Peyer's patch (tissue), 4 donors: ENCODE measurements around the gene POLR2F. TPM values are rescaled to one million over a fixed set of nuclear protein-coding genes. Genes with fewer than 3 reads are reported as not detected.

Source experiments
- DNase-seq, 3 donors: peaks; one replicate each; pipeline ENCODE4 v3.0.0-alpha.2; 2017 to 2019
- H3K27ac ChIP-seq, 4 donors: fragments of 200-600 bp; sonication (generic); one replicate each; pipeline ENCODE4 v1.5.1; 2016 to 2019
- H3K27me3 ChIP-seq, 2 donors: fragments of 200-600 bp; sonication (generic); one replicate each; pipeline ENCODE4 v1.5.1; 2019
- H3K36me3 ChIP-seq, 3 donors: fragments of 200-600 bp; sonication (generic); one replicate each; pipeline ENCODE4 v1.5.1; 2016 to 2019
- H3K4me1 ChIP-seq, 4 donors: fragments of 200-600 bp; sonication (generic); one replicate each; pipeline ENCODE4 v1.5.1; 2016 to 2019
- H3K4me3 ChIP-seq, 4 donors: fragments of 200-600 bp; sonication (generic); 1 replicate in 3 of 4; 2 replicates in 1 of 4; pipeline ENCODE4 v1.5.1; 2016 to 2019; ENCODE audit warnings: mild to moderate bottlenecking in 1 of 4
- H3K9me3 ChIP-seq, 4 donors: fragments of 200-600 bp; sonication (generic); one replicate each; pipeline ENCODE4 v1.5.1; 2016 to 2019; ENCODE audit warnings: mild to moderate bottlenecking in 1 of 4
- POLR2A ChIP-seq, 2 donors: fragments of 450-650 bp; IDR thresholded peaks; one replicate each; pipeline ENCODE4 v1.5.1; 2017; ENCODE audit warnings: antibody characterized with exemption in 2 of 2, mild to moderate bottlenecking in 2 of 2, moderate library complexity in 2 of 2
- total RNA-seq, 4 donors: library from RNA; depleted of rRNA; stranded (reverse); fragments of >200 nt; gene quantifications; one replicate each; pipeline ENCODE4 v1.1.0, GENCODE V29; 2016
- TF ChIP-seq, protein P1 (sequence below), 6 experiments: fragments of 450-650 bp in 4 of 6; fragments of 200-600 bp in 2 of 6; sonication (generic) in 1 of 6; IDR thresholded peaks; one replicate each; pipeline ENCODE4 v1.5.1; 2017 to 2019; ENCODE audit warnings: antibody characterized with exemption in 6 of 6, mild to moderate bottlenecking in 3 of 6, moderate library complexity in 1 of 6

The POLR2F gene
- total RNA-seq, 4 donors from 2014 or later = 51.1 to 97.4 (median 55.2) TPM

DNA sequence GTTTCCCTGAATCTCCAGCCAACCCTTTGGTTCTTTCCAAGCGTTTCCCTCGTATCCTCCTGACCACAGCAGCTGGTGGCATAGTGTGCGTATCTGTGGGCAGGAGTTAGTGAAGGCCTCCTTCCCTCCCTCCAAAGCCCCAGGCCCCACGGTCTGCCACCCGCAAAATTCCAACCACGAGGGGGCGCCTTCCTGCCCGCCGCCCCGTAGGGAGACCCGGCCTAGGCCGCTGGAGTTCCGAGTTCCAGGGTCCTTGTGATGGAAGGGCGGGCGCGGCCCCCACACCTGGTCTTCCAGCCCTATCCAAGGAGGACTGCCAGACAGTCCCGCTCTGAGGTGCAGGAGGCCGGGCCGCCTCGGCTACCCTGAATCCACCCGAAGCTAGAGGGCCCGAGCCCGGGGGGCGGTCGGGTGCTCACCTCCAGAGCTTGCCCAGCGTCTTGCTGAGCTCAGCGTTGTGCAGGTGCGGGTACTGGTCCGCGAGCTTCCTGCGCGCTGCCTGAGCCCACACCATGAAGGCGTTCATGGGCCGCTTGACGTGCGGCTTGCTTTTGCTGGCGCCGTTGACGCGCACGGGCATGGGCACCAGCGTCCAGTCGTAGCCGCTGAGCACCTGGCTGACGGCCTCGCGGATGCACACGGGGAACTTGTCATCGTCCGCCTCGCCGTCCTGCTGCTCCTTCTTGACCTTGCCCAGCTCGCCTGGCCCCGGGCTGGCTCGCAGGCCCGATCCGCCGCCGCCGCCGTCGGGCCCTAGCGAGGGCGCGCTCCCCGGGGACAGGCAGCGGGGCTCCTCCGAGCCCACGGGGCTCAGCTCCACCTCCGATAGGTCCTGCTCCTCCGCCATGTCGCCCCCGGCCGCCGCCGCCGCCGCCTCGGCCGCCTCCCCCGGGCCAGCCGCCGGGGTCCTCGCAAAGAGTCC, 29.7 kb downstream of the POLR2F start:
- no peak for DNase-seq
- Histone ChIP-seq H3K36me3 (no peaks in the 10 kb centered on the region), H3K4me3 (no peak overlapping the region), H3K27ac (no peak overlapping the region), H3K9me3 (no peaks in the 10 kb centered on the region), H3K4me1 (peaks cover 0 to 18% (median 0%) of the 10 kb centered on the region in 4 donors), H3K27me3 (no peaks in the 10 kb centered on the region)
- TF ChIP-seq, protein P1, sequence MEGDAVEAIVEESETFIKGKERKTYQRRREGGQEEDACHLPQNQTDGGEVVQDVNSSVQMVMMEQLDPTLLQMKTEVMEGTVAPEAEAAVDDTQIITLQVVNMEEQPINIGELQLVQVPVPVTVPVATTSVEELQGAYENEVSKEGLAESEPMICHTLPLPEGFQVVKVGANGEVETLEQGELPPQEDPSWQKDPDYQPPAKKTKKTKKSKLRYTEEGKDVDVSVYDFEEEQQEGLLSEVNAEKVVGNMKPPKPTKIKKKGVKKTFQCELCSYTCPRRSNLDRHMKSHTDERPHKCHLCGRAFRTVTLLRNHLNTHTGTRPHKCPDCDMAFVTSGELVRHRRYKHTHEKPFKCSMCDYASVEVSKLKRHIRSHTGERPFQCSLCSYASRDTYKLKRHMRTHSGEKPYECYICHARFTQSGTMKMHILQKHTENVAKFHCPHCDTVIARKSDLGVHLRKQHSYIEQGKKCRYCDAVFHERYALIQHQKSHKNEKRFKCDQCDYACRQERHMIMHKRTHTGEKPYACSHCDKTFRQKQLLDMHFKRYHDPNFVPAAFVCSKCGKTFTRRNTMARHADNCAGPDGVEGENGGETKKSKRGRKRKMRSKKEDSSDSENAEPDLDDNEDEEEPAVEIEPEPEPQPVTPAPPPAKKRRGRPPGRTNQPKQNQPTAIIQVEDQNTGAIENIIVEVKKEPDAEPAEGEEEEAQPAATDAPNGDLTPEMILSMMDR (IDR thresholded peaks at IDR 0.05) = no peak
- TF ChIP-seq POLR2A (IDR thresholded peaks at IDR 0.05) = no peak

DNA sequence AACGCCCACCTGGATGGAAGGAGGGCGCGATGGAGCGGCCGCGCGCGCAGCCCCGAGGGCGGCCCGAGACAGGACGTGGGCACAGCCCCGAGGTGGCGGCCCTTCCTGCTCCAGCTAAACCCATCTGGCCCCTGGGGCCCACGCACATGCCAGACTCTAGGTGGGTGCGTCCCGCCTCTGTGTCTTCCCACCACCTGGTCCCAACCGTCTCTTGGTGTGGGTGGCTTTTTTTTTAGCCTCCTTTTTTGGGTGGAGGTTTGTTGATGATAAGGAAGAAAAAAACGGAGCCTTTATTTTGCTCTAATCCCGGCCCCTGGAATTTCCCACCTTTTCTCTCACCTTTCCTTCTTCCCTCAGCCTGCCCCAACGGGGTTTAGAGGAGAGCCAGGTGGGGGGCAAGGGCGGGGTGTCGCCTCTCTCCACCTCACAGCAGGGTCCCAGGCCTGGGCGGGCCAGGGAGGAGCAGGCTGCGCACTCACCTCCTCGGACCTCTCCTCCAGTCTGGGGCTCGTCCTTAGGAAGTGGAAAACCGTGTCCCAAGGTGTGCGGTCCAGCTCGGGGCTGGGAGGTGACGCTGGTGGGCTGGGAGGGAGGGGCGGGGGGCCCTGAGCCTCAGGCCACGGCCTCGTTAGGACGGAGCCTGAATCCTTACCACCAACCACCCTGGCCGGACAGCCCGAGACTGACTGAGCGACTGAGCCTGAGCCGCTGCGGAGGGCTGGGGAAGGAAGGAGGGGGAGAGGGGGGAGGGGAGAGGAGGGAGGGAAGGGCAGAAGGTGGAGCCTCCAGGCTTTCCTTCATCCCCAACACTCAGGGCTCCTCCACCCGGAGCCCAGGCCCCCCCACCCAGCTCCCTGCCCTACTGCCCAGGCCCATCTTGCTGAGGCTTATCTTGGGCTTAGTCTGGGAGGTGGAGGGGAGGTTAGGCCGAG, 30.6 kb downstream of the POLR2F start, which contains the start of gene SOX10:
SOX10 (minus strand) TSS at position 696 of the 932 bp plus-strand sequence. CDS start 771 bp downstream, outside the sequence.
- H3K27me3 ChIP-seq = no peaks in the 10 kb centered on the region
- no peaks in the 10 kb centered on the region for H3K9me3 ChIP-seq
- H3K36me3 ChIP-seq = no peaks in the 10 kb centered on the region
- H3K27ac ChIP-seq = no peak within 1 kb of the TSS
- DNase-seq = no peak
- peaks cover 0 to 18% (median 0%) of the 10 kb centered on the region in 4 donors for H3K4me1 ChIP-seq
- no peak within 1 kb of the TSS for H3K4me3 ChIP-seq
- TF ChIP-seq, protein P1 (IDR thresholded peaks at IDR 0.05) = no peak
- no peak for TF ChIP-seq POLR2A (IDR thresholded peaks at IDR 0.05)

DNA sequence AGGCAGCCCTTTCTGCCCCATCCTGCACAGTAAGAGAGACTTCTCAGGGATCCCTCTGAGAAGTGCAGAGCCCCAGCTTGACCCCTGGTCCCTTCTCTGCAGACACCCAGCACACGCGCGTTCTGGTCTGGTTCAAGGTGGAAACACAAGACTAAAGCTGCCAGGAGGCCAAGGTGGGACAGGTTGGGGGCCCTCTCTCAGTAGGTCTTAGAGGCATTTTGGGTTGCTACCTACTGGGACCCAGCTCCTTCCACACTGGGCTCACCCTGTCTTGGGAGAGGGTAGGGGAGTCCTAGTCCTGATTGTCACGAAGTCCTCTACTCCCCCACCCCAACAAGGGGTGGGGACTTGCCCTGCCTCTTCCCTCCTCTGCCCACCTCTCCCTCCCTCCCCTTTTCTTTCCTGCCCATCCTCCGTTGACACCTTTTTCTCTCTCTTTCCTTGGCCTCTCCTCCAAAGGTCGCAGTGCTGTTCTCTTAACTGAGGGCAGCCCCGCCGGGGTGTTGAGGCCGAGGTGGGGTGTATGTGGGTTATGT, 31.6 kb downstream of the POLR2F start:
- TF ChIP-seq POLR2A (IDR thresholded peaks at IDR 0.05) = no peak
- TF ChIP-seq, protein P1 (IDR thresholded peaks at IDR 0.05) = no peak
- no peak for DNase-seq
- no peak overlapping the region for H3K4me3 ChIP-seq

DNA sequence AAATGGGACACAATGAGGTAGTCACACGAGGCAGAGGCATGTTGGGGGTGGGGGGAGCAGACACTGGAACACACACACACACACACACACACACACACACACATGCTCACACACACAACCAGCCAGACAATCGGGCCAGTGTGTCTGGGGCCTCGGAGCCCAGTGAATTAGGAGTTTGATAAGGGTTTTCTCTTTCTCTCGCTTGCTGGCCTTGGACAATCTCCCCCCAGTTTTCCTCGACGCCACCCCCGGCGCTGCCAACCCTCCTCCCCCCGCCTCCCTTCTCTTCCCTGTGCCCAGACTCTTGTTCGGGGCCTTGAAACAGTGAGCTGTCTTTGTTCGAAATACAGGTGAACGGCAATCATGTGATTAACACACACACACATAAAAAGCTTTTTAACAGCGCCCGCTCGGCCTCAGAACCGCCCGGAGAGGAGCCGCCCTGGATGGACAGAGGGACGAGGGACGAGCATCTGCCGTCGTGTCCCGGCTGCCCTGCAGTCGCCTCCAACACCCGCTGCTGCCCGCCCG, 32.3 kb downstream of the POLR2F start:
- Histone ChIP-seq H3K9me3 (no peaks in the 10 kb centered on the region), H3K36me3 (no peaks in the 10 kb centered on the region), H3K4me1 (peaks cover 0 to 13% (median 0%) of the 10 kb centered on the region in 4 donors), H3K4me3 (no peak overlapping the region), H3K27ac (no peak overlapping the region), H3K27me3 (no peaks in the 10 kb centered on the region)
- no peak for DNase-seq
- TF ChIP-seq POLR2A (IDR thresholded peaks at IDR 0.05) = no peak
- TF ChIP-seq, protein P1 (IDR thresholded peaks at IDR 0.05) = no peak

More for the DNA sequence above, 31.6 kb downstream of the POLR2F start:
- Histone ChIP-seq H3K27me3 (no peaks in the 10 kb centered on the region), H3K36me3 (no peaks in the 10 kb centered on the region), H3K4me1 (peaks cover 0 to 18% (median 0%) of the 10 kb centered on the region in 4 donors), H3K9me3 (no peaks in the 10 kb centered on the region), H3K27ac (no peak overlapping the region)

DNA sequence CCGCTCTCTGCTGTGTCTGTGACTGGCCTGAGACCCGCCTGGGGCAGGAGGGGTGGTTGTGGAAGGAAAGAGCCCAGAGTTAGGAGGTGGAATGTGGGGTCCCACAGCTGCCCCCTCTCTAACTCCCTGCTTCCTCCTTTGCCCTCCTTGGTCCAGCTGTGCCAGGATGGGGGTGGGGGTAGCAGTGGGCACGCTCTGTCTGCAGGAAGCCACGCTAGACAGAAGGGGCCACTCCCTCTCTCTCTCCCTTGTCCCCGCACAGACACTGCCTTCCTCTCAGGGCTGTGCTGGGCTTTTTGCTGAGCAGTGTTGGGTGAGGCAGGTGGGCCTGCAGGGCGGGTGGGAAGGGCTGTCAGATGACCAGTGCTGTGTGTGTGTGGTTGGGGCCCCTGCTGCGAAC, 32.9 kb downstream of the POLR2F start:
- no peak for TF ChIP-seq POLR2A (IDR thresholded peaks at IDR 0.05)
- TF ChIP-seq, protein P1 (IDR thresholded peaks at IDR 0.05) = no peak
- no peak overlapping the region for H3K4me3 ChIP-seq
- DNase-seq = no peak
- no peaks in the 10 kb centered on the region for H3K27me3 ChIP-seq
- H3K9me3 ChIP-seq = no peaks in the 10 kb centered on the region
- no peak overlapping the region for H3K27ac ChIP-seq
- H3K36me3 ChIP-seq = no peaks in the 10 kb centered on the region
- H3K4me1 ChIP-seq = peaks cover 0 to 7% (median 0%) of the 10 kb centered on the region in 4 donors
